A549 (cell line): ENCODE measurements around the gene EWSR1. TPM values are rescaled to one million over a fixed set of nuclear protein-coding genes. Genes with fewer than 3 reads are reported as not detected.
"Not testable (repeated sequence)": the region's sequence is repeated elsewhere in the genome, so short reads cannot be mapped to it uniquely, and the experiment has no call there.

Experiments used
- ATAC-seq, 2 experiments: fragments of 200-7000 bp in 1 of 2; fragments of >200 bp in 1 of 2; cut with Nextera tagmentation in 1 of 2; cut with Tn5 transposase in 1 of 2; 3 replicates each; pipeline versions ENCODE4 v1.8.0 to v1.9.1; 2018 to 2020; ENCODE audit warnings: mild to moderate bottlenecking in 1 of 2, moderate library complexity in 1 of 2
- CTCF ChIA-PET: fragments of 300-600 bp; sonication (Branson Sonifier 250); formaldehyde crosslinking; extraction: SDS; loops from one replicate; lab custom pipeline; 2021; ENCODE audit warnings: antibody characterized with exemption, inconsistent platforms; lab: Yijun Ruan, JAX
- POLR2A ChIA-PET: fragments of 350-600 bp; formaldehyde crosslinking; extraction: SDS; loops from one replicate; lab custom pipeline; 2021; ENCODE audit warnings: antibody characterized with exemption, inconsistent platforms; lab: Yijun Ruan, JAX
- DNase-seq, 2 experiments: peaks; one replicate each; pipeline versions ENCODE4 v3.0.0 to v3.0.0-alpha.2; 2011 to 2016; ENCODE audit warnings: low read depth in 1 of 2, low spot score in 1 of 2
- FAIRE-seq: peaks from 2 replicates; lab custom pipeline; 2011; peaks lifted over from hg19 to GRCh38; lab: Jason Lieb, UNC
- H3K27ac ChIP-seq, 2 experiments: fragments of >200 bp; sonication (Bioruptor Twin); formaldehyde crosslinking; 3 replicates each; pipeline ENCODE4 v1.5.1; 2016 to 2017
- H3K4me1 ChIP-seq: fragments of >200 bp; sonication (Bioruptor Twin); formaldehyde crosslinking; 3 replicates; pipeline ENCODE4 v1.6.1; 2016
- H3K4me2 ChIP-seq: fragments of >200 bp; sonication (Bioruptor Twin); formaldehyde crosslinking; 3 replicates; pipeline ENCODE4 v1.6.1; 2016
- H3K4me3 ChIP-seq: fragments of >200 bp; sonication (Bioruptor Twin); formaldehyde crosslinking; 3 replicates; pipeline ENCODE4 v1.5.1; 2016
- H3K9me3 ChIP-seq: fragments of >200 bp; sonication (Bioruptor Twin); formaldehyde crosslinking; 3 replicates; pipeline ENCODE4 v1.6.1; 2016
- ATOH8 ChIP-seq: fragments of 250-450 bp; sonication (Bioruptor Pico); IDR thresholded peaks from 2 replicates; pipeline ENCODE4 v1.5.0; 2020; ENCODE audit warnings: low read depth, mild to moderate bottlenecking, moderate library complexity
- CBX2 ChIP-seq: fragments of 200-600 bp; sonication (generic); IDR thresholded peaks from 2 replicates; pipeline ENCODE4 v1.6.1; 2016; ENCODE audit warnings: low read depth, mild to moderate bottlenecking, borderline replicate concordance
- CBX8 ChIP-seq: fragments of 200-600 bp; sonication (generic); IDR thresholded peaks from 2 replicates; pipeline ENCODE4 v1.6.1; 2016
- CTCF ChIP-seq: fragments of >200 bp; sonication (Bioruptor Twin); formaldehyde crosslinking; IDR thresholded peaks from 3 replicates; pipeline ENCODE4 v1.5.1; 2016
- ELK1 ChIP-seq: fragments of 150-350 bp; IDR thresholded peaks from 2 replicates; pipeline ENCODE4 v1.6.1; 2014; ENCODE audit warnings: low read depth, mild to moderate bottlenecking, low read length
- HMGXB4 ChIP-seq: fragments of 250-450 bp; sonication (Bioruptor Pico); IDR thresholded peaks from 2 replicates; pipeline ENCODE4 v1.5.0; 2021; ENCODE audit warnings: mild to moderate bottlenecking, moderate library complexity, borderline replicate concordance
- MAZ ChIP-seq: fragments of 150-350 bp; IDR thresholded peaks from 2 replicates; pipeline ENCODE4 v1.6.1; 2014; ENCODE audit warnings: antibody characterized with exemption, low read depth, low read length, borderline replicate concordance
- NPAS2 ChIP-seq: fragments of 250-450 bp; sonication (Bioruptor Pico); IDR thresholded peaks from 2 replicates; pipeline ENCODE4 v1.8.0; 2022; ENCODE audit warnings: mild to moderate bottlenecking, moderate library complexity, borderline replicate concordance
- NR3C1 ChIP-seq: fragments of >200 bp; sonication (Bioruptor Twin); formaldehyde crosslinking; IDR thresholded peaks from 3 replicates; pipeline ENCODE4 v1.6.1; 2017
- POLR2A ChIP-seq: IDR thresholded peaks from 2 replicates; pipeline ENCODE4 v1.6.1; 2012; ENCODE audit warnings: mild to moderate bottlenecking, low read length
- REST ChIP-seq: fragments of 200-600 bp; sonication (generic); IDR thresholded peaks from 2 replicates; pipeline ENCODE4 v1.6.1; 2016; ENCODE audit warnings: antibody characterized with exemption, mild to moderate bottlenecking, moderate library complexity
- TFCP2L1 ChIP-seq: fragments of 250-450 bp; sonication (Bioruptor Pico); IDR thresholded peaks from 2 replicates; pipeline ENCODE4 v1.5.0; 2021; ENCODE audit warnings: mild to moderate bottlenecking
- TP53 ChIP-seq: fragments of 250-450 bp; sonication (Bioruptor Pico); IDR thresholded peaks from 2 replicates; pipeline ENCODE4 v1.5.0; 2021; ENCODE audit warnings: mild to moderate bottlenecking, moderate library complexity
- ZNF302 ChIP-seq: fragments of 250-450 bp; sonication (Bioruptor Pico); IDR thresholded peaks from 2 replicates; pipeline ENCODE4 v1.9.0; 2021; ENCODE audit warnings: inconsistent platforms, mild to moderate bottlenecking, moderate library complexity
- WGBS: methylation state at CpG from one replicate; pipeline ENCODE4 v1.1.6; 2017; ENCODE audit errors: missing lambda C conversion rate; 5-methylcytosine and 5-hydroxymethylcytosine counted together
- polyA plus RNA-seq, 4 experiments: library from polyadenylated mRNA; depleted of rRNA in 3 of 4; stranded (reverse); fragments of >200 nt; fragmentation: RNase III in 1 of 4; extraction: RNeasy Plus Mini Kit Qiagen cat#74134 plus additional on column Dnase treatment in 1 of 4; gene quantifications; 2 replicates in 3 of 4; 3 replicates in 1 of 4; pipeline ENCODE4 v1.2.3, GENCODE V29; 2011 to 2017

The EWSR1 gene
- polyA plus RNA-seq, 2 of the 4 experiments (the other 2 are of a cell fraction), result 146 to 281 TPM

GRCh38 chr22:29344137-29344536 lies 76.1 kb downstream of the EWSR1 start:
- POLR2A ChIA-PET, result interaction anchor here (0.7 kb wide), 1 partner anchor 37 kb away, joined by 6 read pairs; no protein-coding TSS in a partner anchor
- H3K9me3 ChIP-seq, result no peaks in the 10 kb centered on the region
- TF ChIP-seq CTCF (no peak), POLR2A (no peak), NPAS2 (CRISPR knock-in tag) (no peak), CBX8 (no peak), ELK1 (no peak), MAZ (no peak), TP53 (CRISPR knock-in tag) (no peak), NR3C1 (no peak), ZNF302 (CRISPR knock-in tag) (no peak), ATOH8 (no peak), HMGXB4 (no peak), CBX2 (no peak), TFCP2L1 (no peak), REST (no peak)
- H3K4me3 ChIP-seq, result no peak overlapping the region
- WGBS, result 68% methylated on average over 5 of the region's 5 CpGs
- H3K27ac ChIP-seq, result no peak overlapping the region
- ATAC-seq (peak; percentile 65 to 70; a peak in 5 of 6 replicates), DNase-seq (peak; percentile 28 to 31), FAIRE-seq (no peak)
- peaks cover 8% of the 10 kb centered on the region; the same call in 1 of the 3 replicates for H3K4me1 ChIP-seq
- CTCF ChIA-PET, result interaction anchor here (0.6 to 1.7 kb wide), 4 partner anchors 15 to 494 kb away, joined by 3 to 4 read pairs (median 4); partner anchors contain the start of gene ASCC2
- no peak overlapping the region for H3K4me2 ChIP-seq

- CTCF ChIA-PET, result interaction anchor here (0.9 to 1.2 kb wide), 2 partner anchors 56 to 126 kb away, joined by 3 read pairs; no protein-coding TSS in a partner anchor
- H3K27ac ChIP-seq, H3K4me3 ChIP-seq, DNase-seq, ATAC-seq, POLR2A ChIA-PET, FAIRE-seq, H3K4me1 ChIP-seq, H3K4me2 ChIP-seq, H3K9me3 ChIP-seq: not testable (repeated sequence)
- 86% methylated on average over 5 of the region's 5 CpGs for WGBS
Measured at GRCh38 chr22:29344889-29345288, 76.8 kb downstream of the EWSR1 start.
